Left lung (tissue), 10 donors: ENCODE measurements around the gene JAM3. TPM values are rescaled to one million over a fixed set of nuclear protein-coding genes. Genes with fewer than 3 reads are reported as not detected.

Experiments
- ATAC-seq: fragments of 200-7000 bp; cut with Tn5 transposase; one replicate; pipeline ENCODE4 v1.9.1; 2020; ENCODE audit warnings: moderate library complexity
- DNase-seq, 4 donors: peaks; one replicate each; pipeline ENCODE4 v3.0.0-alpha.2; 2013 to 2020
- H3K27ac ChIP-seq, 2 donors: fragments of 200-600 bp; sonication (generic) in 1 of 2; one replicate each; pipeline versions ENCODE4 v1.5.0 to v1.8.0; 2020 to 2021
- H3K27me3 ChIP-seq, 2 donors: fragments of 200-600 bp; sonication (generic) in 1 of 2; one replicate each; pipeline versions ENCODE4 v1.5.0 to v1.8.0; 2020 to 2021
- H3K36me3 ChIP-seq, 2 donors: fragments of 200-600 bp; sonication (generic) in 1 of 2; one replicate each; pipeline versions ENCODE4 v1.5.0 to v1.8.0; 2020 to 2021
- H3K4me1 ChIP-seq, 2 donors: fragments of 200-600 bp; one replicate each; pipeline ENCODE4 v1.8.0; 2021
- H3K4me3 ChIP-seq, 2 donors: fragments of 200-600 bp; sonication (generic) in 1 of 2; one replicate each; pipeline versions ENCODE4 v1.5.0 to v1.8.0; 2020 to 2021; ENCODE audit warnings: mild to moderate bottlenecking in 1 of 2
- H3K9me3 ChIP-seq, 2 donors: fragments of 200-600 bp; sonication (generic) in 1 of 2; one replicate each; pipeline versions ENCODE4 v1.5.0 to v1.8.0; 2020 to 2021
- CTCF ChIP-seq, 2 donors: fragments of 200-600 bp; sonication (generic) in 1 of 2; IDR thresholded peaks; one replicate each; pipeline versions ENCODE4 v1.5.0 to v1.8.0; 2021; ENCODE audit warnings: antibody characterized with exemption in 2 of 2
- intact Hi-C, 2 donors: fragments of 100-400 bp; cut with DNase I; formaldehyde crosslinking; loops; one replicate each; pipeline versions ENCODE4 v1.11.2 to v1.14.2; 2022
- polyA plus RNA-seq, 6 donors: library from polyadenylated mRNA; unstranded; fragments of 120-200 nt; gene quantifications; one replicate each; pipeline ENCODE4 v1.2.1, GENCODE V29; 2013; ENCODE audit not compliant: insufficient read length in 6 of 6
- total RNA-seq, 2 donors: library from RNA; stranded (reverse); fragmentation: NEBNext Ultra II Directional; extraction: Animal tissue kit (Norgen Biotek cat#: 25700); gene quantifications; one replicate each; pipeline ENCODE4 v1.2.1, GENCODE V29; 2021
- donor health status: DM: no; HTN: yes; CAD: no.
- donor health status: DM: no; HTN: no; CAD: no.

Gene JAM3
- total and polyA plus RNA-seq, 8 donors = 29.4 to 85.4 (median 73.0) TPM

GRCh38 chr11:134120143-134120850 lies 51.4 kb downstream of the JAM3 start:
- no peak overlapping the region for H3K4me3 ChIP-seq
- peak; percentile 69 for ATAC-seq

GRCh38 chr11:134120921-134121526 lies 52.2 kb downstream of the JAM3 start:
- DNase-seq (peak in 2 of 4 donors; percentile 60 to 74), ATAC-seq (peak; percentile 47)
- H3K4me3 ChIP-seq = no peak overlapping the region
- peaks cover 3 to 16% of the 10 kb centered on the region in 2 donors for H3K4me1 ChIP-seq
- intact Hi-C loops = no loop called here
- H3K36me3 ChIP-seq = no peaks in the 10 kb centered on the region
- H3K27ac ChIP-seq = peak overlapping the region; percentile 68 to 90
- TF ChIP-seq CTCF (IDR thresholded peaks at IDR 0.05) = no peak
- peaks cover 0 to 35% of the 10 kb centered on the region in 2 donors for H3K27me3 ChIP-seq
- H3K9me3 ChIP-seq = no peaks in the 10 kb centered on the region

More at GRCh38 chr11:134120143-134120850, 51.4 kb downstream of the JAM3 start:
- no peak for TF ChIP-seq CTCF (IDR thresholded peaks at IDR 0.05)
- Histone ChIP-seq H3K27ac (peak overlapping the region; percentile 68 to 90), H3K4me1 (peaks cover 3 to 14% of the 10 kb centered on the region in 2 donors), H3K36me3 (no peaks in the 10 kb centered on the region), H3K9me3 (no peaks in the 10 kb centered on the region), H3K27me3 (peaks cover 0 to 28% of the 10 kb centered on the region in 2 donors)
- peak in 3 of 4 donors; percentile 38 to 89 (median 77) for DNase-seq
- intact Hi-C loops = no loop called here

GRCh38 chr11:134124660-134125451 lies 56.0 kb downstream of the JAM3 start:
- ATAC-seq (peak; percentile 62), DNase-seq (peak; percentile 13 to 81 (median 38))
- Histone ChIP-seq H3K27me3 (peaks cover 0 to 42% of the 10 kb centered on the region in 2 donors), H3K9me3 (no peaks in the 10 kb centered on the region), H3K27ac (peak overlapping the region; percentile 67 to 74), H3K4me1 (peaks cover 3 to 16% of the 10 kb centered on the region in 2 donors), H3K36me3 (no peaks in the 10 kb centered on the region), H3K4me3 (peak overlapping the region; percentile 24 to 28)
- intact Hi-C loops = no loop called here
- no peak for TF ChIP-seq CTCF (IDR thresholded peaks at IDR 0.05)

DNA sequence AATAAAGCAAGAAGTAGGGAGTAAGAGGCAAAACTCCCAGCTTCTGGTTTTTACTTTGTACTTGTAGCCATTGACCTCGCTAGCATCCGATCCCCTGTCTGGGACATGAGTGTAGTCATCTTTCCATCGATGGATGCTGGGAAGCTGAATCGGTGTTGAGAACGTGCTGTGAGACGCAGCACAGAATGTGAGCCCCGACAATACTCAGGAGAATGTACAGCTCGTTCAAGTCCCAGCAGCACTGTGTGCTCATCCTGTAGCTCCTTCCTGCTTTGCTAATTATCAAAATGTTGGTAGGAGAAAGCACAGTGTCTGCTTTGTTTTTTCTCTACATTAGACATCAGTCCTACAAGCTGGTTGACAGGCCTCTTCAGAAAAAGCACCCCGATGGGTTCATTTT lies 56.6 kb downstream of the JAM3 start:
- DNase-seq = no peak
- no peak for ATAC-seq
- H3K4me1 ChIP-seq = peaks cover 3 to 11% of the 10 kb centered on the region in 2 donors
- no peak for TF ChIP-seq CTCF (IDR thresholded peaks at IDR 0.05)
- peak overlapping the region; percentile 67 to 74 for H3K27ac ChIP-seq
- H3K36me3 ChIP-seq = no peaks in the 10 kb centered on the region
- H3K27me3 ChIP-seq = peaks cover 0 to 42% of the 10 kb centered on the region in 2 donors
- intact Hi-C loops = no loop called here
- H3K4me3 ChIP-seq = peak overlapping the region; percentile 24 to 28
- no peaks in the 10 kb centered on the region for H3K9me3 ChIP-seq
